Keratinocyte (primary cell): ENCODE data around the gene PLK4.

ENCODE experiments used
- EZH2 ChIP-seq: IDR thresholded peaks from one replicate; pipeline ENCODE4 v1.6.1; 2012; ENCODE audit warnings: inconsistent platforms, mild to moderate bottlenecking, low read length, moderate library complexity
- TF ChIP-seq, protein P1 (sequence below), 3 experiments: IDR thresholded peaks in 1 of 3; conservative IDR thresholded peaks in 1 of 3; optimal IDR thresholded peaks in 1 of 3; 2 replicates in 2 of 3; 3 replicates in 1 of 3; pipeline versions ENCODE3 to v1.5.1; 2011; ENCODE audit warnings: low read length in 3 of 3, mild to moderate bottlenecking in 3 of 3, moderate library complexity in 2 of 3, control low read depth in 1 of 3, inconsistent platforms in 1 of 3; ENCODE audit not compliant: insufficient read depth in 2 of 3; ENCODE audit errors: extremely low read depth in 1 of 3

- TF ChIP-seq, protein P1, sequence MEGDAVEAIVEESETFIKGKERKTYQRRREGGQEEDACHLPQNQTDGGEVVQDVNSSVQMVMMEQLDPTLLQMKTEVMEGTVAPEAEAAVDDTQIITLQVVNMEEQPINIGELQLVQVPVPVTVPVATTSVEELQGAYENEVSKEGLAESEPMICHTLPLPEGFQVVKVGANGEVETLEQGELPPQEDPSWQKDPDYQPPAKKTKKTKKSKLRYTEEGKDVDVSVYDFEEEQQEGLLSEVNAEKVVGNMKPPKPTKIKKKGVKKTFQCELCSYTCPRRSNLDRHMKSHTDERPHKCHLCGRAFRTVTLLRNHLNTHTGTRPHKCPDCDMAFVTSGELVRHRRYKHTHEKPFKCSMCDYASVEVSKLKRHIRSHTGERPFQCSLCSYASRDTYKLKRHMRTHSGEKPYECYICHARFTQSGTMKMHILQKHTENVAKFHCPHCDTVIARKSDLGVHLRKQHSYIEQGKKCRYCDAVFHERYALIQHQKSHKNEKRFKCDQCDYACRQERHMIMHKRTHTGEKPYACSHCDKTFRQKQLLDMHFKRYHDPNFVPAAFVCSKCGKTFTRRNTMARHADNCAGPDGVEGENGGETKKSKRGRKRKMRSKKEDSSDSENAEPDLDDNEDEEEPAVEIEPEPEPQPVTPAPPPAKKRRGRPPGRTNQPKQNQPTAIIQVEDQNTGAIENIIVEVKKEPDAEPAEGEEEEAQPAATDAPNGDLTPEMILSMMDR (optimal IDR thresholded peaks at IDR 0.05 in 1 of 3, IDR thresholded peaks at IDR 0.05 in 1 of 3, conservative IDR thresholded peaks at IDR 0.05 in 1 of 3; ENCODE audit: extremely low read depth in 1 of 3, insufficient read depth in 2 of 3, low read length in 3 of 3), result peak in 1 of 3 experiments; percentile 50
- no peak for TF ChIP-seq EZH2
Observed at GRCh38 chr4:127881563-127881864, 821 bp downstream of the PLK4 start.
